Measurements from ENCODE around the gene AP3M1.
"Not testable (repeated sequence)": the region's sequence is repeated elsewhere in the genome, so short reads cannot be mapped to it uniquely, and the experiment has no call there.

DNA sequence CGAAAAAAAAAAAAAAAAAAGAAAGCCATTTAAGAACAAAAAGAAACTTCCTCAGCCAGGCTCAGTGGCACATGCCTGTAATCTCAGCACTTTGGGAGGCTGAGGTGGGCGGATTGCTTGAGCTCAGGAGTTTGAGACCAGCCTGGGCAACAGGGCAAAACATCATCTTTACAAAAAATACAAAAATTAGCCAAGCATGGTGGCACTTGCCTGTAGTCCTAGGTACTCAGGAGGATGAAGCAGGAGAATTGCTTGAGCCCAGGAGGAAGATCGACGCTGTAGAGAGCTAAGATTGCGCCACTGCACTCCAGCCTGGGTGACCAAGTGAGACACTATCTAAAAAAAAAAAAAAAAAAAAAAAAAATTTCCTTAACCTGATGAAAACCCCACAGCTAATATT, 12.0 kb downstream of the AP3M1 start:
- TF ChIP-seq POLR2A, POLR2AphosphoS5 (IDR thresholded peaks at IDR 0.05): not testable (repeated sequence)
